GM12891 (cell line): ENCODE measurements around the gene FBXO28.

ENCODE experiments used
- DNase-seq: peaks from one replicate; pipeline ENCODE4 v3.0.0; 2011; ENCODE audit warnings: low spot score; ENCODE audit not compliant: insufficient read length
- FAIRE-seq: peaks from 2 replicates; lab custom pipeline; 2011; peaks lifted over from hg19 to GRCh38; lab: Jason Lieb, UNC
- PAX5 ChIP-seq: IDR thresholded peaks from 2 replicates; pipeline ENCODE4 v1.6.1; 2011; ENCODE audit warnings: low read length, moderate library complexity, mild to moderate bottlenecking; ENCODE audit not compliant: insufficient read depth, severe bottlenecking
- POLR2A ChIP-seq: IDR thresholded peaks from 2 replicates; pipeline ENCODE4 v1.6.1; 2011; ENCODE audit warnings: low read depth, low read length, control low read depth
- POLR2AphosphoS5 ChIP-seq: IDR thresholded peaks from 2 replicates; pipeline ENCODE4 v1.6.1; 2011; ENCODE audit warnings: low read depth, low read length, control low read depth
- POU2F2 ChIP-seq: IDR thresholded peaks from 2 replicates; pipeline ENCODE4 v1.6.1; 2011; ENCODE audit warnings: low read depth, mild to moderate bottlenecking, control low read depth, low read length, moderate library complexity
- SPI1 ChIP-seq: IDR thresholded peaks from 2 replicates; pipeline ENCODE4 v1.6.1; 2011; ENCODE audit warnings: low read depth, low read length, control low read depth
- TAF1 ChIP-seq: IDR thresholded peaks from 2 replicates; pipeline ENCODE4 v1.6.1; 2011; ENCODE audit warnings: low read depth, low read length, control low read depth

FBXO28 gene

DNA sequence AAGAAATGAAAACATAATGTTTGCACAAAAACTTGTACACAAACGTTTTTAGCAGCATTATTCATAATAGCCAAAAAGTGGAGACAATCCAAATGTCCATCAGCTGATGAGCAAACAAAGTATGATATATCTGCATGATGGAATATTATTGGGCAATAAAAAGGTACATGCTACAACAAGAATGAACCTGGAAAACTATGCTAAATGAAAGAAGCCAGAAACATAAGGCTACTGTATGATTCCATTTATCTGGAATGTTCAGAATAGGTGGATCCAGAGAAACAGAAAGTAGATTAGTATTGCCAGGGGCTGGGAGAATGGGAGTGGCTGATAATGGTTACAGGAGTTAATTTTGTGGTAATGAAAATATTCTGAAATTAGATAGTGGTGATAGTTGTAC, 19.0 kb downstream of the FBXO28 start:
- TF ChIP-seq TAF1 (no peak), POU2F2 (no peak), POLR2AphosphoS5 (no peak), POLR2A (no peak), SPI1 (no peak), PAX5 (no peak)
- DNase-seq (no peak), FAIRE-seq (no peak)

DNA sequence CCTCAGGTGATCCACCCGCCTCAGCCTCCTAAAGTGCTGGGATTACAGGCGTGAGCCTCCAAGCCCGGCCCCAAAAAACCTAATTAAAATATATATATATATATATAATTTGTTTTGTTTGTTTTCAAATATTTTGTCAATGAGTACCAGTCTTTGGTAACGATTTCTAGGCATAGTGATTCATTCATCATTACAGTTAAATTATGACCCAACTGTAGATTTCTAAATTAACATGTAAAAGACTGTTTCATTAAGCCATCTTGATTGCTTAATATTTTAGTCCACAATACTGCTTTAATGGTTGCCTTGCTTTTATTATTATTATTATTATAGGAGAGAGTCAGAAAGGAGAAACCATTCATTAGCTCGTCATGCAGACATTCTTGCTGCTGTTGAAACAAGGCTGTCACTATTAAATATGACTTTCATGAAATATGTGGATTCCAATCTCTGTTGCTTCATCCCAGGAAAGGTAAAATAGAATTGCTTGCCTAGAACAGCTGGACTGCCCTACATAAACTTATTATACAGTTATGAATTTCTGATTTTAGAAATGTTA, 19.9 kb downstream of the FBXO28 start:
- no peak for FAIRE-seq
- no peak for DNase-seq
- TF ChIP-seq POLR2A (no peak), PAX5 (no peak), POU2F2 (no peak), SPI1 (no peak), POLR2AphosphoS5 (no peak), TAF1 (no peak)

DNA sequence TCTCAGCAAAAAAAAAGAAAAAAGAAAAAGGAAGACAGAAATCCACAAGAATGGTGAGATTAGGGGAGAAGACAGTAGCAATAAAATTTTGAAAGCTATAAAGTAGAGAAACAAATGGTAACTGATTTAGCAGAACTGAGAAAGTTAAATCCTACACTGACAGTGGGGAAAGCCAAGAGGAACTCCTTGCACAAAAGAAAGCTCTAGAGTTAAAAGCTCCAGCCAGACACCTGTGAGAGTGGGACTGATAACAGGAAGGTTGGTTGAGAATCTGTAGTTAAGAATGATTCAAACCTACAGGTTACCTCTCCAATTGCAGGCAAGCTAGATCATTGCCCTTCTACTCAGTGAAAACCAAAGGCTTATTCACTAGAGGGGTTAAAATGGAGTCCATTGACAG, 23.6 kb downstream of the FBXO28 start:
- DNase-seq (no peak), FAIRE-seq (no peak)
- TF ChIP-seq PAX5 (no peak), SPI1 (peak; percentile 50; the same call in 1 of the 2 replicates)

DNA sequence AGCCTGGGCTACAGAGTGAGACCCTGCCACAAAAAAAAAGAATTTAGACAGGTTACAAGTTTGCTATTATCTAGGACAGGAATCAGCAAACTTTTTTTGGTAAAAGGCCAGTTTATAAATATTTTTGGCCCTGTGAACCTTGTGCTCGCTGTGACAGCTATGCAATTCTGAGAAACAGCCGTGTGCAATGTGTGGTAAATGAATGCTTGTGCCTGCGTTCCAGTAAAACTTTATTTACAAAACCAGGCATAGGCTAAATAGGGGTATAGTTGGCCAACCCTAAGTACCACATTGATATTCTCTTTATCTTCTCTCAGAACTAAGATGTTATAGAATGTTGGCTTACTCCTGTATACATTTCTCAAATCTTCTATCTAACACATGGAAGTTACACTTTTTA, 24.3 kb downstream of the FBXO28 start:
- DNase-seq (no peak), FAIRE-seq (no peak)
- no peak for TF ChIP-seq POLR2A
- no peak for TF ChIP-seq PAX5
- no peak for TF ChIP-seq POLR2AphosphoS5
- TF ChIP-seq TAF1: no peak
- no peak for TF ChIP-seq POU2F2
- TF ChIP-seq SPI1: no peak

DNA sequence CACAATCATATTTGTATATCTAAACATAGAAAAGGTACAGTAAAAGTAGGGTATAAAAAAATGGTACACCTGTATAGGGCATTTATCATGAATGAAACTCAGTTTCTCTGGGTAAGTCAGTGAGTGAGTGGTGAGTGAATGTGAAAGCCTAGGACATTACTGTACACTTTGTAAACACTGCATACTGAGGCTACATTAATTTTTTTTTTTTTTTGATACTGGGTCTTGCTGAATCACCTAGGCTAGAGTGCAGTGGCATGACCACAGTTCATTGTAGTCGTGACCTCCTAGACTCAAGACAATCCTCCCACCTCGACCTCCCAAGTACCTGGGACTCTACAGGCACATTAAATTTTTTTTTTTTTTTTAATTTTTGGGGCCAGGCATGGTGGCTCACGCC, 27.8 kb downstream of the FBXO28 start:
- FAIRE-seq (no peak), DNase-seq (no peak)
- no peak for TF ChIP-seq TAF1
- TF ChIP-seq SPI1: no peak
- TF ChIP-seq PAX5: no peak
- no peak for TF ChIP-seq POU2F2
- TF ChIP-seq POLR2A: no peak
- no peak for TF ChIP-seq POLR2AphosphoS5

DNA sequence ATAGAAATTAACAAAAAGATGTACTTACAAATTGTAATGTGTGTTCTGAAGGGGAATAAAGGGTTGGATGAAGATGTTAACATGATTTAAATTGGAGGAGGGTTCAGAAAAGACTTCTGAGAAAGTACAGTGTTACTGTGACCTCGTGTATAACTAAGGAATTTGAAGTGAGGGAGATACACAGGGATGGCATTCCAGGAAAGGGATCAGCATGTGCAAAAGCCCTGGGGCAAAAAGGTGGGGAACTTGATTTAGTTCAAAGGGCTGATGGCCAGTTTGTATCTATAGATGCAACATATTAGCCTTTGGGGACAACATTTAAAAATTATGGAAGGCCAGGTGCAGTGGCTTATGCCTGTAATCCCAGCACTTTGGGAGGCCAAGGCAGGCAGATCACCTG, 35.8 kb downstream of the FBXO28 start:
- DNase-seq: no peak
- no peak for TF ChIP-seq POLR2AphosphoS5
- TF ChIP-seq POLR2A: no peak
- no peak for TF ChIP-seq SPI1
- no peak for TF ChIP-seq POU2F2
- TF ChIP-seq PAX5: no peak
- TF ChIP-seq TAF1: no peak

DNA sequence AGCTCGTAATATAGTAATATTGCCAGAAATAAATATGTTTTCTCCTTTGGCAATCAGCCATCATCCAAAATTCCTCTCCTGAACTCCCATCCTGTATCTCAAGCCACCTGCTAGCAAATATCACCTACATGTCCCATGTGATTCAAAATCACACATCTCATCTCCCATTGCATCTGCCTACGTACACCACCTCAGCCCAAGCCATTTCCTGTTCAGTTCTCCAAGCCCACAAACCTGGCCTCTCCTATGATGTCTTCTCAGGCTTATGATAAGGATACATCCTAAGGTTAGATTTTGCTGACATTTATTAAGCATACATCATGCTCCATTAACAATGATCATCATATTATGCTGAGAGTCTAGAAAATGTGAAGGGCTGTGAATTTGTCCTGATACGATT, 37.2 kb downstream of the FBXO28 start:
- TF ChIP-seq POU2F2: no peak
- TF ChIP-seq POLR2AphosphoS5: no peak
- TF ChIP-seq TAF1: no peak
- no peak for TF ChIP-seq POLR2A
- TF ChIP-seq PAX5: no peak
- no peak for TF ChIP-seq SPI1
- DNase-seq: no peak
- no peak for FAIRE-seq

More for the DNA sequence above, 35.8 kb downstream of the FBXO28 start:
- no peak for FAIRE-seq

DNA sequence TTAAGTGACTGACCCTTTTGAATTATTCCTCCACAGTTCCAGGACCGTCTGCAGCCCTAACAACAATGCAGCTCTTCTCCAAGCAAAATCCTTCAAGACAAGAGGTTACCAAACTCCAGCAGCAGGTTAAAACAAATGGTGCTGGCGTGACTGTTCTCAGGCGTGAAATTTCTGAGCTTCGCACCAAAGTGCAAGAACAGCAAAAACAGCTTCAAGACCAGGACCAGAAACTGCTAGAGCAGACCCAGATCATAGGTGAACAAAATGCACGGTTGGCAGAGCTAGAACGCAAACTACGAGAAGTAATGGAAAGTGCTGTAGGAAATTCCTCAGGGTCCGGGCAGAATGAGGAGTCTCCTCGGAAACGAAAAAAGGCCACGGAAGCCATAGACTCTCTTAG, 43.4 kb downstream of the FBXO28 start:
- no peak for TF ChIP-seq TAF1
- FAIRE-seq (no peak), DNase-seq (no peak)

DNA sequence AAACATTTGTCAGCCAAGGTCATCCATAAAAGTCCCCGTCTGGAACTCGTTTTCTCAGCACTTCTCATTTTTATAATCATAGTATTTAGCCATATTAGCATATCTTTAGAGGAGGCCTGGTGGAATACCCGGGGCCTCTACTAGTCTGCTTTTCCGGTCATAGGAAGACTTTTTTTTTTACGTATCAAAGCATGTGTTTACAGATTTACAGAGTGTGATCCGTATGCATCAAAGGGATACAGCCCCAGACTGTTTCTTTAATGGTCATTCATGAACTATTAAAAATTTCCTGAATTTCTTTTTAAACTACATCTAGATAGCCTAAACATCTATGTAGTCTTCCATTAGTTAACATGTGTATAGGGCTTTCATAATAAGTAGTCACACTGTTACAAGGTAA, 45.6 kb downstream of the FBXO28 start:
- no peak for DNase-seq
- TF ChIP-seq POU2F2 (no peak), SPI1 (no peak), POLR2A (no peak), POLR2AphosphoS5 (no peak), TAF1 (no peak), PAX5 (no peak)
- FAIRE-seq: no peak

DNA sequence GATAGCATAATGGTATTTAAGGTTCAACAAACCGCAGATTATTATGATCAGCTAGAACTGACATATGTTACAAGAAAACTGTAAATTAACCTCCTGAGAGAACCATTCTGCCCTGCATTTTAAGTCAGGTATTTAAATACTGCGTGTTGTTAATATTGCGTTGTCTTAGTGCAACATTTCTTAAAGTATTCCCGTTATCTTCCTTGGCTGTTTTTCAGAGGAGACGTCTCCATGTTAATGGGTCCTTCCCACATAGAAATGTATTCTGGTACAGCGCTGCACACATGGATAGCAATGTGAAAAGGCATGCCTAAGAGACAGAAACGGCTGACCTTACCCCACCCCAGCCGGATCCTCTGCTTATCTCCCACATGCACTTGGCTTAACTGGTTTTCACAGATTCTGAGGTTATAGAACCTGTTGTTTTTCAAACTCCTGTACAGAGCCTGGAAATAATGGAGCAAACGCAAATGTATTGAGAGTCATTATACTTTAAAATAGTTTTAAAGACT, 46.3 kb downstream of the FBXO28 start:
- FAIRE-seq (no peak), DNase-seq (no peak)
- TF ChIP-seq PAX5: no peak
- TF ChIP-seq SPI1: no peak
- no peak for TF ChIP-seq TAF1
- TF ChIP-seq POLR2A: no peak
- no peak for TF ChIP-seq POLR2AphosphoS5
- TF ChIP-seq POU2F2: no peak
